Testis (tissue), 5 donors: ENCODE measurements around the gene ATP1B1. TPM values are rescaled to one million over a fixed set of nuclear protein-coding genes. Genes with fewer than 3 reads are reported as not detected.

Experiments used
- DNase-seq: peaks from one replicate; pipeline ENCODE4 v3.0.0-alpha.2; 2019
- H3K27ac ChIP-seq, 2 donors: fragments of 200-600 bp; sonication (generic); one replicate each; pipeline ENCODE4 v1.5.1; 2019
- H3K27me3 ChIP-seq: fragments of 200-600 bp; sonication (generic); one replicate; pipeline ENCODE4 v1.5.1; 2019
- H3K36me3 ChIP-seq: fragments of 200-600 bp; sonication (generic); one replicate; pipeline ENCODE4 v1.5.1; 2017; ENCODE audit warnings: low read depth; ENCODE audit errors: missing control alignments
- H3K4me1 ChIP-seq: fragments of 200-600 bp; sonication (generic); one replicate; pipeline ENCODE4 v1.5.1; 2019
- H3K4me3 ChIP-seq, 2 donors: fragments of 200-600 bp; sonication (generic); one replicate each; pipeline ENCODE4 v1.5.1; 2017 to 2019
- H3K9me3 ChIP-seq: fragments of 200-600 bp; sonication (generic); one replicate; pipeline ENCODE4 v1.5.1; 2017
- POLR2A ChIP-seq: fragments of 450-650 bp; IDR thresholded peaks from one replicate; pipeline ENCODE4 v1.6.1; 2017; ENCODE audit warnings: antibody characterized with exemption, mild to moderate bottlenecking, moderate library complexity
- WGBS, 2 donors: methylation state at CpG; one replicate each; pipeline ENCODE4 v1.1.5; 2018; 5-methylcytosine and 5-hydroxymethylcytosine counted together
- intact Hi-C: fragments of 100-400 bp; cut with DNase I; formaldehyde crosslinking; loops from one replicate; pipeline ENCODE4 v1.15.1; 2023; ENCODE audit warnings: low total_unique reads
- long read RNA-seq, 2 donors: transcript quantifications; one replicate each; lab custom pipeline, GENCODE V29; 2026
- polyA plus RNA-seq: library from polyadenylated mRNA; stranded (reverse); fragments of 350-450 nt; fragmentation: Illumina TruSeq; extraction: RNeasy Lipid Tissue Mini Kit (QIAGEN cat#74804); gene quantifications from one replicate; pipeline ENCODE4 v1.2.3, GENCODE V29; 2014; ENCODE audit warnings: low read depth, low replicate concordance; ENCODE audit not compliant: insufficient read depth
- total RNA-seq, 2 donors: library from RNA; depleted of rRNA; stranded (reverse); fragments of >200 nt; gene quantifications; one replicate each; pipeline ENCODE4 v1.2.3, GENCODE V29; 2016
- TF ChIP-seq, protein P1 (sequence below), 3 experiments: fragments of 450-650 bp in 2 of 3; fragments of 200-600 bp in 1 of 3; sonication (generic) in 1 of 3; IDR thresholded peaks; one replicate each; pipeline ENCODE4 v1.5.1; 2016 to 2019; ENCODE audit warnings: antibody characterized with exemption in 3 of 3, mild to moderate bottlenecking in 2 of 3, moderate library complexity in 1 of 3

Gene ATP1B1
- total RNA-seq (100 to 1,000 TPM; 131 to 160 TPM), polyA plus RNA-seq (98.3 TPM)
- long read RNA-seq, donor 1, transcript ATP1B1-201 (6 exons, 1,883 nt) = major isoform, 35 of 75 reads
- long read RNA-seq, donor 1, partial matches to known transcripts = 40 of 75 reads
- long read RNA-seq, donor 1, other reads (novel, unspliced or antisense) = 0 of 75 reads
- long read RNA-seq, donor 2, transcript ATP1B1-201 (6 exons, 1,883 nt) = major isoform, 17 of 31 reads
- long read RNA-seq, donor 2, partial matches to known transcripts = 14 of 31 reads
- long read RNA-seq, donor 2, other reads (novel, unspliced or antisense) = 0 of 31 reads

DNA sequence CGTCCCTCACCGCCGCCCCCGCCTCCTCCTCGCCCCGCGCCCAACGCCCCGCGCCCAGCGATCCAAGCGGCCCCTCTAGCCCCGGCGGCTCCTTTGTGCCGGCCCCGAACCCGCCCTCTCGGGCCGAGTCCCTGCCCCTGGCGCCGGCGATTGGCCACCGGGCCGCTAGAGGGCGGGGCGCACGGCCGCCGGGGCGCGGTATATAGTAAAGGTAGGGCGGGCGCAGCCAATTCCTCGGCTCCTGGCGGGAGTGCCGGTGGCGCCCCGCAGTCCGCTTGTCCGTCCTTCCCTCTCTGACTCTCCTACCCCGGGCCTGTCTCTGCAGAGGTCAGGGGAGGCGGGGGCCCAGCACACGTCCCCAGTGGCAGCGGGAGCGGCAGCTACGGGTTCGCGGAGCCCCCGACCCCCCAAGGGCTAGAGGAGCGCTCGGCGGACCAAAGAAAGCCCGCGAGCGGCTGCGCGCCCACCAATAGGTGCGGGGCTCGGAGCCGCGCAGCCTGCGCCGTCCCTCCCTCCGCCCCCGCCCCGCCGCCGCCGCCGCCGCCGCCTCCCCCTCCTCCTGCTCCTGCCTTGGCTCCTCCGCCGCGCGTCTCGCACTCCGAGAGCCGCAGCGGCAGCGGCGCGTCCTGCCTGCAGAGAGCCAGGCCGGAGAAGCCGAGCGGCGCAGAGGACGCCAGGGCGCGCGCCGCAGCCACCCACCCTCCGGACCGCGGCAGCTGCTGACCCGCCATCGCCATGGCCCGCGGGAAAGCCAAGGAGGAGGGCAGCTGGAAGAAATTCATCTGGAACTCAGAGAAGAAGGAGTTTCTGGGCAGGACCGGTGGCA lies at the start of gene ATP1B1:
Gene ATP1B1 (plus strand): TSS at position 596 of the 826 bp plus-strand sequence. CDS start 140 bp downstream, at position 736.
- H3K27ac ChIP-seq = peak within 1 kb of the TSS; percentile 90 to 95
- no peaks in the 10 kb centered on the region for H3K9me3 ChIP-seq
- no peaks in the 10 kb centered on the region for H3K36me3 ChIP-seq
- TF ChIP-seq POLR2A = peak; percentile 60
- TF ChIP-seq, protein P1, sequence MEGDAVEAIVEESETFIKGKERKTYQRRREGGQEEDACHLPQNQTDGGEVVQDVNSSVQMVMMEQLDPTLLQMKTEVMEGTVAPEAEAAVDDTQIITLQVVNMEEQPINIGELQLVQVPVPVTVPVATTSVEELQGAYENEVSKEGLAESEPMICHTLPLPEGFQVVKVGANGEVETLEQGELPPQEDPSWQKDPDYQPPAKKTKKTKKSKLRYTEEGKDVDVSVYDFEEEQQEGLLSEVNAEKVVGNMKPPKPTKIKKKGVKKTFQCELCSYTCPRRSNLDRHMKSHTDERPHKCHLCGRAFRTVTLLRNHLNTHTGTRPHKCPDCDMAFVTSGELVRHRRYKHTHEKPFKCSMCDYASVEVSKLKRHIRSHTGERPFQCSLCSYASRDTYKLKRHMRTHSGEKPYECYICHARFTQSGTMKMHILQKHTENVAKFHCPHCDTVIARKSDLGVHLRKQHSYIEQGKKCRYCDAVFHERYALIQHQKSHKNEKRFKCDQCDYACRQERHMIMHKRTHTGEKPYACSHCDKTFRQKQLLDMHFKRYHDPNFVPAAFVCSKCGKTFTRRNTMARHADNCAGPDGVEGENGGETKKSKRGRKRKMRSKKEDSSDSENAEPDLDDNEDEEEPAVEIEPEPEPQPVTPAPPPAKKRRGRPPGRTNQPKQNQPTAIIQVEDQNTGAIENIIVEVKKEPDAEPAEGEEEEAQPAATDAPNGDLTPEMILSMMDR (IDR thresholded peaks at IDR 0.05) = peak; percentile 76 to 90 (median 77)
- H3K4me1 ChIP-seq = peaks cover 38% of the 10 kb centered on the region
- WGBS, 2 donors = 1% methylated on average over 43 of the region's 100 CpGs; no CpG with 5 or more reads in 1 of the 2 donors
- no peaks in the 10 kb centered on the region for H3K27me3 ChIP-seq
- DNase-seq = peak; percentile 93
- peak within 1 kb of the TSS; percentile 95 to 99 for H3K4me3 ChIP-seq
- intact Hi-C loops = no loop called here

DNA sequence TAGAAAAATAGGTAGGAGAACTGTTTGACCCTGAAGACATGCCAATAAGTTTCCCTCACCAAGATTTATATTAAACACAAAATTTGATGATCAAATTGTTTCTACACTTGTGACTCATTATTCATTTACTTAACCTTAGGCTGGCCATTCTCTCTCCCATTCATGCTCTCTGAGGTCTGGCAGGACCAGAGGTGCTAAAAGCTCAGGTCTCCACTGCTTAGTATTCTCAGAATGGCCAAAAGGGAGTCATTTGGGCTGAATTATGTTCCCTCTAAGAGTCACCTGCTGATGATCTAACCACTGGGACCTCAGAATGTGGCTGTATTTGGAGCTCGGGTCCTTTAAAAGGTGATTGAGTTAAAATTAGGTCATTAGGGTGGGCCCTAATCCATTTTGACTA lies 47.1 kb upstream of the ATP1B1 start:
- H3K27ac ChIP-seq = no peak overlapping the region
- 86 to 100% methylated on average over 1 of the region's 1 CpG for WGBS, 2 donors

DNA sequence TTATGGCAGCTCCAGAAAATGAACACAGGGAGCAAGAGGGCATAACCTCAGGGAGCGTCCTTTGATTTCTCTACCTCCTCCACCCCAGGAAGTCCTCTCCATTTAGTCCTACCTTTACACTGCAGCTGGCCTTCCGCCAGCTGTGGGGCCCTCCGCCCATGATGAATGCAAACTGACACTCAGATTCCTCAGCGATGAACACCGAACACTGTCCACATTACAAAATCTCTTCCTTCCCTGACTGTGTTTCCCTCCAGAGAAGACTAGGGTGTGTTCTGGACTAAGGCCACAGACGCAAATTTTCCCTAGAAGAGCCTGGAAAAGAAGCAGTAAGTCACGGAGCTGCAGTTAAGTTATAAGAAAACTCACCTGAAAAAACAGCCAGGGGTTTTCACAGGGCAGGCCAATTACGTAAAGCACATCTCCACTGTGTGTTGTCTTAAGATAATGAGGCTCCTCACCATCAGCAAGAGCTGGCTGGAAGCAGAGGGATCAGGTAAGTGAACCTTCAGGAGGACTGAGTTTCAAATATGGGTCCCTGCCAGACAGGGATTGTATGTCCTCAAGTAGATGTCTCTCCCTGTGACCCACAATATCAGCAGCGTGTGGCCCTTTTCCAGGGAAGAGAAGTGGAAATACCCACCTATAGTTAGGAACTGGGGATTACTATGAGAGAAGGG lies 46.3 kb upstream of the ATP1B1 start:
- no peak for TF ChIP-seq POLR2A
- TF ChIP-seq, protein P1 (IDR thresholded peaks at IDR 0.05) = no peak
- Histone ChIP-seq H3K27me3 (no peaks in the 10 kb centered on the region), H3K27ac (no peak overlapping the region), H3K9me3 (no peaks in the 10 kb centered on the region), H3K4me3 (no peak overlapping the region), H3K4me1 (no peaks in the 10 kb centered on the region), H3K36me3 (no peaks in the 10 kb centered on the region)
- WGBS, 2 donors = 75 to 87% methylated on average over 8 to 9 of the region's 9 CpGs
- intact Hi-C loops = no loop called here
- DNase-seq = no peak

More for the DNA sequence above, 47.1 kb upstream of the ATP1B1 start:
- H3K27me3 ChIP-seq = no peaks in the 10 kb centered on the region
- no peaks in the 10 kb centered on the region for H3K9me3 ChIP-seq
- no peaks in the 10 kb centered on the region for H3K4me1 ChIP-seq
- no peaks in the 10 kb centered on the region for H3K36me3 ChIP-seq
- intact Hi-C loops = no loop called here
- TF ChIP-seq POLR2A = no peak
- TF ChIP-seq, protein P1 (IDR thresholded peaks at IDR 0.05) = no peak
- no peak for DNase-seq
- H3K4me3 ChIP-seq = no peak overlapping the region

DNA sequence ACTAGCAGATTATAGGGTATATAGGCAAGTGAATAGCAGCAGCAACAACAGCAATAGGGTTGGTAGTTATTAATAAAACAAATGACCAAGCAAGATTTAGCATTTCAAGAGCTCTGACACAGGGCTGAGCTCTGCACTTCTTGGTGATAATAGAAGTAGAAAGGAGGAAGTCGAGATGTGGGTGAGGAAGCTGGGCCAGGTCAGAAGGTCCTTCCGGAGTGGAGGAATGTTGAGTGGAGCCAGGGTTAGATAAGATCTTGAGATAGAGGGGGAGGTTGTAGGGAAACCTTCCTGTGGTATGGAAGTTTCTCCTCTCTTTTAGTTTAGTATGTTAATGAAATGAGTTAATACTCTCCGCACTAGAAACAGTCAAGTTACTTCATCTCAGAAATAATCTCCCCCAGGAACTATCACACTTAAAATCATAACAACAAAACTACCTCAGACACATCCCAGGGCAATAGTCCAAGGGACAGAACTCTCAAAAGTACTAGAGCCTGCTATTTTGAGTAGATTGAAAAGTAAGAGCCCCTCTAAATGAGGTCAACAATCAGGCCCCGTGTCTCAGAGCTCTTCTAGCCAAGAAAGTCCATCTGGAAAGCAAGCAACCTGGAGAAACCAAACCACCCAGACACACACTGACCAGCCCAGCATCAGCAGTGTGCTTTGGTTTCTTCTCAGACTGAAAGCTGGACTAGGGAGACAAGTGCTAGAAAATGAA lies 45.4 kb upstream of the ATP1B1 start:
- TF ChIP-seq, protein P1 (IDR thresholded peaks at IDR 0.05) = no peak
- no peak for TF ChIP-seq POLR2A
- no peak for DNase-seq
- WGBS, 2 donors = 55 to 59% methylated on average over 4 of the region's 4 CpGs

More for the DNA sequence above, 45.4 kb upstream of the ATP1B1 start:
- H3K27me3 ChIP-seq = no peaks in the 10 kb centered on the region
- no peaks in the 10 kb centered on the region for H3K4me1 ChIP-seq
- H3K9me3 ChIP-seq = no peaks in the 10 kb centered on the region
- no peak overlapping the region for H3K27ac ChIP-seq
- no peak overlapping the region for H3K4me3 ChIP-seq
- no peaks in the 10 kb centered on the region for H3K36me3 ChIP-seq
- intact Hi-C loops = no loop called here
